Liver (tissue), 9 donors: ENCODE results near the gene TKTL1. TPM values are rescaled to one million over a fixed set of nuclear protein-coding genes. Genes with fewer than 3 reads are reported as not detected.

ENCODE experiments used
- DNase-seq: peaks from one replicate; pipeline ENCODE4 v3.0.0-alpha.2; 2017; ENCODE audit warnings: low spot score
- H3K27ac ChIP-seq, 2 donors: one replicate each; pipeline ENCODE4 v1.7.0; 2013; ENCODE audit warnings: inconsistent platforms in 2 of 2, low read length in 2 of 2, control low read depth in 1 of 2, low read depth in 1 of 2, mild to moderate bottlenecking in 1 of 2
- H3K27me3 ChIP-seq, 4 donors: one replicate each; pipeline versions ENCODE4 v1.6.1 to v1.7.0; 2013; ENCODE audit warnings: low read length in 3 of 4, inconsistent platforms in 1 of 4, mild to moderate bottlenecking in 1 of 4, moderate library complexity in 1 of 4; ENCODE audit not compliant: control insufficient read depth in 4 of 4, insufficient read depth in 4 of 4
- H3K36me3 ChIP-seq, 4 donors: one replicate each; pipeline versions ENCODE4 v1.6.1 to v1.7.0; 2013; ENCODE audit warnings: low read length in 3 of 4, mild to moderate bottlenecking in 3 of 4, low read depth in 1 of 4, moderate library complexity in 1 of 4; ENCODE audit not compliant: control insufficient read depth in 4 of 4, insufficient read depth in 3 of 4
- H3K4me1 ChIP-seq, 4 donors: one replicate each; pipeline versions ENCODE4 v1.6.1 to v1.7.0; 2013; ENCODE audit warnings: low read length in 3 of 4, mild to moderate bottlenecking in 3 of 4, moderate library complexity in 1 of 4; ENCODE audit not compliant: control insufficient read depth in 4 of 4, insufficient read depth in 4 of 4
- H3K4me3 ChIP-seq, 3 donors: one replicate each; pipeline versions ENCODE4 v1.6.1 to v1.7.0; 2013; ENCODE audit warnings: low read length in 3 of 3, control low read depth in 1 of 3, low read depth in 1 of 3, mild to moderate bottlenecking in 1 of 3
- H3K9ac ChIP-seq, 2 donors: one replicate each; pipeline ENCODE4 v1.7.0; 2013; ENCODE audit warnings: low read length in 2 of 2, mild to moderate bottlenecking in 2 of 2, moderate library complexity in 2 of 2, control low read depth in 1 of 2, low read depth in 1 of 2
- H3K9me3 ChIP-seq, 4 donors: one replicate each; pipeline versions ENCODE4 v1.6.1 to v1.7.0; 2013; ENCODE audit warnings: low read length in 3 of 4; ENCODE audit not compliant: control insufficient read depth in 4 of 4
- EGR1 ChIP-seq, 2 donors: IDR thresholded peaks; 2 replicates each; pipeline ENCODE4 v1.6.1; 2016 to 2018; ENCODE audit warnings: antibody characterized with exemption in 2 of 2, low read depth in 2 of 2
- FOXA1 ChIP-seq: IDR thresholded peaks from 2 replicates; pipeline ENCODE4 v1.6.1; 2016; ENCODE audit warnings: antibody characterized with exemption
- FOXA2 ChIP-seq: IDR thresholded peaks from 2 replicates; pipeline ENCODE4 v1.6.1; 2016; ENCODE audit warnings: antibody characterized with exemption
- GABPA ChIP-seq, 2 donors: IDR thresholded peaks in 1 of 2; conservative IDR thresholded peaks in 1 of 2; 2 replicates each; pipeline ENCODE4 v1.6.1; 2016; ENCODE audit warnings: antibody characterized with exemption in 2 of 2, mild to moderate bottlenecking in 1 of 2, moderate library complexity in 1 of 2
- HNF4A ChIP-seq, 2 donors: conservative IDR thresholded peaks; 2 replicates each; pipeline ENCODE4 v1.6.1; 2016; ENCODE audit warnings: antibody characterized with exemption in 2 of 2, mild to moderate bottlenecking in 2 of 2
- HNF4G ChIP-seq: IDR thresholded peaks from 2 replicates; pipeline ENCODE4 v1.6.1; 2016; ENCODE audit warnings: antibody characterized with exemption
- JUND ChIP-seq, 2 donors: IDR thresholded peaks; 2 replicates each; pipeline ENCODE4 v1.6.1; 2016; ENCODE audit warnings: antibody characterized with exemption in 2 of 2
- NR2F2 ChIP-seq: IDR thresholded peaks from 2 replicates; pipeline ENCODE4 v1.6.1; 2016; ENCODE audit warnings: antibody characterized with exemption
- RAD21 ChIP-seq, 2 donors: IDR thresholded peaks; 2 replicates each; pipeline ENCODE4 v1.6.1; 2016; ENCODE audit warnings: antibody characterized with exemption in 2 of 2, mild to moderate bottlenecking in 2 of 2
- RXRA ChIP-seq, 2 donors: IDR thresholded peaks; 2 replicates each; pipeline ENCODE4 v1.6.1; 2017 to 2018; ENCODE audit warnings: antibody characterized with exemption in 2 of 2, mild to moderate bottlenecking in 1 of 2
- SP1 ChIP-seq: IDR thresholded peaks from 2 replicates; pipeline ENCODE4 v1.6.1; 2018; ENCODE audit warnings: antibody characterized with exemption, mild to moderate bottlenecking
- TAF1 ChIP-seq: conservative IDR thresholded peaks from 2 replicates; pipeline ENCODE4 v1.6.1; 2016; ENCODE audit warnings: antibody characterized with exemption, mild to moderate bottlenecking
- YY1 ChIP-seq: IDR thresholded peaks from 2 replicates; pipeline ENCODE4 v1.6.1; 2016; ENCODE audit warnings: antibody characterized with exemption, mild to moderate bottlenecking
- WGBS: extraction: QIAGEN DNeasy Blood & Tissue Kit; methylation state at CpG from one replicate; pipeline ENCODE4 v1.1.7; 2013; 5-methylcytosine and 5-hydroxymethylcytosine counted together
- polyA plus RNA-seq, 2 donors: library from polyadenylated mRNA; stranded (reverse) in 1 of 2; unstranded in 1 of 2; fragments of 200-250 nt in 1 of 2; fragments of >200 nt in 1 of 2; fragmentation: Nextera tagmentation in 1 of 2; extraction: Ambion mirVana in 1 of 2; gene quantifications; one replicate each; pipeline versions ENCODE4 v1.2.1 to v1.2.3, GENCODE V29; 2013 to 2015
- total RNA-seq, 2 donors: library from RNA; depleted of rRNA; stranded (reverse); fragments of >200 nt; gene quantifications; one replicate each; pipeline ENCODE4 v1.2.3, GENCODE V29; 2014
- TF ChIP-seq, protein P1 (sequence below): IDR thresholded peaks from 2 replicates; pipeline ENCODE4 v1.6.1; 2016; ENCODE audit warnings: antibody characterized with exemption
- TF ChIP-seq, protein P2 (sequence below): IDR thresholded peaks from 2 replicates; pipeline ENCODE4 v1.6.1; 2016; ENCODE audit warnings: antibody characterized with exemption
- TF ChIP-seq, protein P3 (sequence below): IDR thresholded peaks from 2 replicates; pipeline ENCODE4 v1.6.1; 2016; ENCODE audit warnings: antibody characterized with exemption
- TF ChIP-seq, protein P4 (sequence below): IDR thresholded peaks from 2 replicates; pipeline ENCODE4 v1.6.1; 2016; ENCODE audit warnings: antibody characterized with exemption, mild to moderate bottlenecking
- TF ChIP-seq, protein P5 (sequence below): fragments of 150-350 bp; IDR thresholded peaks from 2 replicates; pipeline ENCODE4 v1.5.1; 2017; ENCODE audit warnings: improper control_type of control experiment, low read depth, low read length; ENCODE audit not compliant: missing input control
- donor health status: healthy.
- donor health status: healthy.
- donor health status: healthy.
- donor health status: healthy.
- donor health status: healthy.

The TKTL1 gene
- total and polyA plus RNA-seq, 4 donors: under 0.01 TPM; not detected in 3

DNA sequence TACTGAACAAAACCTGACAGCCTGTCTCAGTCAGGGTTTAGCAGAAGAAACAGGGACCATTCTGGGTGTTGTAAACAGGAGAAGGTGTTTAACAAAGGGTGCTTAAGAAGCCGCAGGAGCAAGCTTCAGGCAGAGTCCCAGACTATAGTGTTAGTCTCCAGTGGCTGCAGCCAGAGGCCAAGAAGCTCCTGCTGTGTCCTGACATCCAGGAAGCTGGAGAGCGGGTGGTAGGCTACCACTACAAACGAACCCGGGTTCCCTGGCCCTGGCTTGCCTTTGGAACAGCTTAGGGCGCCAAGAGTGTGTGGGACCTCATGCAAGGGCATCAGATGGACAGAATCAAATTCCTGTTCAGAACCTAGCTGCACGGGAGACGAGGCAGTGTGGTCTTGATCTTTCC, 27.9 kb downstream of the TKTL1 start:
- Histone ChIP-seq H3K4me3 (no peak overlapping the region), H3K9ac (no peak overlapping the region), H3K27ac (no peak overlapping the region), H3K27me3 (no peaks in the 10 kb centered on the region), H3K36me3 (no peaks in the 10 kb centered on the region), H3K4me1 (peaks cover 0 to 5% (median 0%) of the 10 kb centered on the region in 4 donors), H3K9me3 (no peaks in the 10 kb centered on the region)
- DNase-seq: no peak
- WGBS: 53% methylated on average over 7 of the region's 7 CpGs
- TF ChIP-seq, protein P1, sequence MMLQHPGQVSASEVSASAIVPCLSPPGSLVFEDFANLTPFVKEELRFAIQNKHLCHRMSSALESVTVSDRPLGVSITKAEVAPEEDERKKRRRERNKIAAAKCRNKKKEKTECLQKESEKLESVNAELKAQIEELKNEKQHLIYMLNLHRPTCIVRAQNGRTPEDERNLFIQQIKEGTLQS: no peak
- TF ChIP-seq GABPA (IDR thresholded peaks at IDR 0.05 in 1 of 2, conservative IDR thresholded peaks at IDR 0.05 in 1 of 2) (no peak), HNF4G (no peak), HNF4A (conservative IDR thresholded peaks at IDR 0.05) (no peak), SP1 (no peak), RXRA (IDR thresholded peaks at IDR 0.05) (no peak), TAF1 (no peak), JUND (IDR thresholded peaks at IDR 0.05) (no peak), NR2F2 (no peak), RAD21 (IDR thresholded peaks at IDR 0.05) (no peak), FOXA2 (no peak), EGR1 (IDR thresholded peaks at IDR 0.05; ENCODE audit: low read depth in 2 of 2) (no peak), FOXA1 (no peak), YY1 (no peak)
- TF ChIP-seq, protein P2, sequence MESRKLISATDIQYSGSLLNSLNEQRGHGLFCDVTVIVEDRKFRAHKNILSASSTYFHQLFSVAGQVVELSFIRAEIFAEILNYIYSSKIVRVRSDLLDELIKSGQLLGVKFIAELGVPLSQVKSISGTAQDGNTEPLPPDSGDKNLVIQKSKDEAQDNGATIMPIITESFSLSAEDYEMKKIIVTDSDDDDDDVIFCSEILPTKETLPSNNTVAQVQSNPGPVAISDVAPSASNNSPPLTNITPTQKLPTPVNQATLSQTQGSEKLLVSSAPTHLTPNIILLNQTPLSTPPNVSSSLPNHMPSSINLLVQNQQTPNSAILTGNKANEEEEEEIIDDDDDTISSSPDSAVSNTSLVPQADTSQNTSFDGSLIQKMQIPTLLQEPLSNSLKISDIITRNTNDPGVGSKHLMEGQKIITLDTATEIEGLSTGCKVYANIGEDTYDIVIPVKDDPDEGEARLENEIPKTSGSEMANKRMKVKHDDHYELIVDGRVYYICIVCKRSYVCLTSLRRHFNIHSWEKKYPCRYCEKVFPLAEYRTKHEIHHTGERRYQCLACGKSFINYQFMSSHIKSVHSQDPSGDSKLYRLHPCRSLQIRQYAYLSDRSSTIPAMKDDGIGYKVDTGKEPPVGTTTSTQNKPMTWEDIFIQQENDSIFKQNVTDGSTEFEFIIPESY: no peak
- TF ChIP-seq, protein P3, sequence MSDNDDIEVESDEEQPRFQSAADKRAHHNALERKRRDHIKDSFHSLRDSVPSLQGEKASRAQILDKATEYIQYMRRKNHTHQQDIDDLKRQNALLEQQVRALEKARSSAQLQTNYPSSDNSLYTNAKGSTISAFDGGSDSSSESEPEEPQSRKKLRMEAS: no peak
- TF ChIP-seq, protein P4, sequence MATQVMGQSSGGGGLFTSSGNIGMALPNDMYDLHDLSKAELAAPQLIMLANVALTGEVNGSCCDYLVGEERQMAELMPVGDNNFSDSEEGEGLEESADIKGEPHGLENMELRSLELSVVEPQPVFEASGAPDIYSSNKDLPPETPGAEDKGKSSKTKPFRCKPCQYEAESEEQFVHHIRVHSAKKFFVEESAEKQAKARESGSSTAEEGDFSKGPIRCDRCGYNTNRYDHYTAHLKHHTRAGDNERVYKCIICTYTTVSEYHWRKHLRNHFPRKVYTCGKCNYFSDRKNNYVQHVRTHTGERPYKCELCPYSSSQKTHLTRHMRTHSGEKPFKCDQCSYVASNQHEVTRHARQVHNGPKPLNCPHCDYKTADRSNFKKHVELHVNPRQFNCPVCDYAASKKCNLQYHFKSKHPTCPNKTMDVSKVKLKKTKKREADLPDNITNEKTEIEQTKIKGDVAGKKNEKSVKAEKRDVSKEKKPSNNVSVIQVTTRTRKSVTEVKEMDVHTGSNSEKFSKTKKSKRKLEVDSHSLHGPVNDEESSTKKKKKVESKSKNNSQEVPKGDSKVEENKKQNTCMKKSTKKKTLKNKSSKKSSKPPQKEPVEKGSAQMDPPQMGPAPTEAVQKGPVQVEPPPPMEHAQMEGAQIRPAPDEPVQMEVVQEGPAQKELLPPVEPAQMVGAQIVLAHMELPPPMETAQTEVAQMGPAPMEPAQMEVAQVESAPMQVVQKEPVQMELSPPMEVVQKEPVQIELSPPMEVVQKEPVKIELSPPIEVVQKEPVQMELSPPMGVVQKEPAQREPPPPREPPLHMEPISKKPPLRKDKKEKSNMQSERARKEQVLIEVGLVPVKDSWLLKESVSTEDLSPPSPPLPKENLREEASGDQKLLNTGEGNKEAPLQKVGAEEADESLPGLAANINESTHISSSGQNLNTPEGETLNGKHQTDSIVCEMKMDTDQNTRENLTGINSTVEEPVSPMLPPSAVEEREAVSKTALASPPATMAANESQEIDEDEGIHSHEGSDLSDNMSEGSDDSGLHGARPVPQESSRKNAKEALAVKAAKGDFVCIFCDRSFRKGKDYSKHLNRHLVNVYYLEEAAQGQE: no peak
- TF ChIP-seq, protein P5, sequence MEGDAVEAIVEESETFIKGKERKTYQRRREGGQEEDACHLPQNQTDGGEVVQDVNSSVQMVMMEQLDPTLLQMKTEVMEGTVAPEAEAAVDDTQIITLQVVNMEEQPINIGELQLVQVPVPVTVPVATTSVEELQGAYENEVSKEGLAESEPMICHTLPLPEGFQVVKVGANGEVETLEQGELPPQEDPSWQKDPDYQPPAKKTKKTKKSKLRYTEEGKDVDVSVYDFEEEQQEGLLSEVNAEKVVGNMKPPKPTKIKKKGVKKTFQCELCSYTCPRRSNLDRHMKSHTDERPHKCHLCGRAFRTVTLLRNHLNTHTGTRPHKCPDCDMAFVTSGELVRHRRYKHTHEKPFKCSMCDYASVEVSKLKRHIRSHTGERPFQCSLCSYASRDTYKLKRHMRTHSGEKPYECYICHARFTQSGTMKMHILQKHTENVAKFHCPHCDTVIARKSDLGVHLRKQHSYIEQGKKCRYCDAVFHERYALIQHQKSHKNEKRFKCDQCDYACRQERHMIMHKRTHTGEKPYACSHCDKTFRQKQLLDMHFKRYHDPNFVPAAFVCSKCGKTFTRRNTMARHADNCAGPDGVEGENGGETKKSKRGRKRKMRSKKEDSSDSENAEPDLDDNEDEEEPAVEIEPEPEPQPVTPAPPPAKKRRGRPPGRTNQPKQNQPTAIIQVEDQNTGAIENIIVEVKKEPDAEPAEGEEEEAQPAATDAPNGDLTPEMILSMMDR: no peak
